ENCODE measurements around the gene FCRL6. TPM values are rescaled to one million over a fixed set of nuclear protein-coding genes. Genes with fewer than 3 reads are reported as not detected.

The FCRL6 gene
- total RNA-seq, 1 experiment from 2014 or later: not detected

DNA sequence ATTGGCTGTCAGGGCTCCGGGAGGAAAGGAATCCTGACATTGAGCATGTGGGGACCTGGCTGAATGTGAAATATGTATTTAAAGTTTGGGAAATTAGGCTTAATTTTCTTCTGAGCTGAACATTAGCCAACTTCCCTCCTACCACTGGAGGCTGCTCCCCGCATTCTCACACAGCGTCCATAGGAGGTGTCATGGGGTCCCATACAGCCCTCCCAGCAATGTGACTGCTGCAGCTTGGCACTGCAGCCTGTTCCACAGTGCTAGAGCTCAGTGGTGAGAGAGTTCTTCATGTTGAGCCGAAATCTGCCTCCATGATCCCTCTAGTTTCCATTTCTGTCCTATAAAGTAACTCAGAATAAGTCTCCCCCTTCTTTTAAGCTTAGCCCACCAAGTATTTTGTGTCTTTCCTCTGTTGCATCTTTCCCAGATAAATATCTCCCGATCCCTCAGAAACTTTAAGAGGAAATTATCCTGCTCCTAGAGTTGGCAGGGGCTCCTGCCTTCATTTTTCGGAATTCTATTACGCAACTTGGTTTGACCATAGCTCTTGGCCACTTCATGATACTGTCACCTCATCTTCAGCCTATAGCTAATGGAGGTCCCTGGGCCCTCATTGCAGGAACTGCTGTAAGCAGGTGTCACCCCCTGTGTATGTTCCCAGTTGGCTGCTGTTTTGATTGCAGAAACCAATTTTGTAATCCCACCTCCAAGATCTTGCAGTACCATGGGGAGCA, 2.0 kb downstream of the FCRL6 start:
- no TSS peak for BruUV-seq (replicated peaks)
- intact Hi-C loops (cut with micrococcal nuclease; ENCODE audit: unreplicated experiment): no loop called here
- in situ Hi-C loops (cut with HindIII; ENCODE audit: low pct_unique_long_range_greater_than_20kb, low sequenced_read_pairs): no loop called here
- TF ChIP-seq TCF7L2 (IDR thresholded peaks at IDR 0.05; ENCODE audit: low read depth, low read length): no peak
- TF ChIP-seq SIN3A (IDR thresholded peaks at IDR 0.05; ENCODE audit: borderline replicate concordance, insufficient read depth, low read depth, low read length): no peak
- no peak for TF ChIP-seq POLR2AphosphoS5 (IDR thresholded peaks at IDR 0.05; ENCODE audit: low read depth, low read length)
- TF ChIP-seq, protein P1, sequence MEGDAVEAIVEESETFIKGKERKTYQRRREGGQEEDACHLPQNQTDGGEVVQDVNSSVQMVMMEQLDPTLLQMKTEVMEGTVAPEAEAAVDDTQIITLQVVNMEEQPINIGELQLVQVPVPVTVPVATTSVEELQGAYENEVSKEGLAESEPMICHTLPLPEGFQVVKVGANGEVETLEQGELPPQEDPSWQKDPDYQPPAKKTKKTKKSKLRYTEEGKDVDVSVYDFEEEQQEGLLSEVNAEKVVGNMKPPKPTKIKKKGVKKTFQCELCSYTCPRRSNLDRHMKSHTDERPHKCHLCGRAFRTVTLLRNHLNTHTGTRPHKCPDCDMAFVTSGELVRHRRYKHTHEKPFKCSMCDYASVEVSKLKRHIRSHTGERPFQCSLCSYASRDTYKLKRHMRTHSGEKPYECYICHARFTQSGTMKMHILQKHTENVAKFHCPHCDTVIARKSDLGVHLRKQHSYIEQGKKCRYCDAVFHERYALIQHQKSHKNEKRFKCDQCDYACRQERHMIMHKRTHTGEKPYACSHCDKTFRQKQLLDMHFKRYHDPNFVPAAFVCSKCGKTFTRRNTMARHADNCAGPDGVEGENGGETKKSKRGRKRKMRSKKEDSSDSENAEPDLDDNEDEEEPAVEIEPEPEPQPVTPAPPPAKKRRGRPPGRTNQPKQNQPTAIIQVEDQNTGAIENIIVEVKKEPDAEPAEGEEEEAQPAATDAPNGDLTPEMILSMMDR (IDR thresholded peaks at IDR 0.05): no peak
- TF ChIP-seq, protein P2, sequence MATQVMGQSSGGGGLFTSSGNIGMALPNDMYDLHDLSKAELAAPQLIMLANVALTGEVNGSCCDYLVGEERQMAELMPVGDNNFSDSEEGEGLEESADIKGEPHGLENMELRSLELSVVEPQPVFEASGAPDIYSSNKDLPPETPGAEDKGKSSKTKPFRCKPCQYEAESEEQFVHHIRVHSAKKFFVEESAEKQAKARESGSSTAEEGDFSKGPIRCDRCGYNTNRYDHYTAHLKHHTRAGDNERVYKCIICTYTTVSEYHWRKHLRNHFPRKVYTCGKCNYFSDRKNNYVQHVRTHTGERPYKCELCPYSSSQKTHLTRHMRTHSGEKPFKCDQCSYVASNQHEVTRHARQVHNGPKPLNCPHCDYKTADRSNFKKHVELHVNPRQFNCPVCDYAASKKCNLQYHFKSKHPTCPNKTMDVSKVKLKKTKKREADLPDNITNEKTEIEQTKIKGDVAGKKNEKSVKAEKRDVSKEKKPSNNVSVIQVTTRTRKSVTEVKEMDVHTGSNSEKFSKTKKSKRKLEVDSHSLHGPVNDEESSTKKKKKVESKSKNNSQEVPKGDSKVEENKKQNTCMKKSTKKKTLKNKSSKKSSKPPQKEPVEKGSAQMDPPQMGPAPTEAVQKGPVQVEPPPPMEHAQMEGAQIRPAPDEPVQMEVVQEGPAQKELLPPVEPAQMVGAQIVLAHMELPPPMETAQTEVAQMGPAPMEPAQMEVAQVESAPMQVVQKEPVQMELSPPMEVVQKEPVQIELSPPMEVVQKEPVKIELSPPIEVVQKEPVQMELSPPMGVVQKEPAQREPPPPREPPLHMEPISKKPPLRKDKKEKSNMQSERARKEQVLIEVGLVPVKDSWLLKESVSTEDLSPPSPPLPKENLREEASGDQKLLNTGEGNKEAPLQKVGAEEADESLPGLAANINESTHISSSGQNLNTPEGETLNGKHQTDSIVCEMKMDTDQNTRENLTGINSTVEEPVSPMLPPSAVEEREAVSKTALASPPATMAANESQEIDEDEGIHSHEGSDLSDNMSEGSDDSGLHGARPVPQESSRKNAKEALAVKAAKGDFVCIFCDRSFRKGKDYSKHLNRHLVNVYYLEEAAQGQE (IDR thresholded peaks at IDR 0.05; ENCODE audit: insufficient read depth in 1 of 2, low read depth in 2 of 2, low read length in 1 of 2): no peak
- H3K36me3 ChIP-seq (ENCODE audit: control insufficient read depth, insufficient read depth, low read length): no peaks in the 10 kb centered on the region
- ATAC-seq (no peak), DNase-seq (ENCODE audit: low read depth, low spot score) (no peak)
- H3K27me3 ChIP-seq (ENCODE audit: control insufficient read depth, insufficient read depth, low read length): peaks cover 16% of the 10 kb centered on the region
- no peaks in the 10 kb centered on the region for H3K4me1 ChIP-seq (ENCODE audit: control insufficient read depth, insufficient read depth, low read length)
- no peaks in the 10 kb centered on the region for H3K9me3 ChIP-seq (ENCODE audit: control insufficient read depth, insufficient read depth, low read depth, low read length)
- ChIA-PET POLR2A (no interaction called here), CTCF (interaction anchor here (0.6 kb wide), 1 partner anchor 9 kb away, joined by 3 read pairs; no protein-coding TSS in a partner anchor)
- no peak overlapping the region for H3K4me3 ChIP-seq (ENCODE audit: low read depth in 2 of 2, low read length in 2 of 2)
- H3K27ac ChIP-seq (ENCODE audit: low read length): no peak overlapping the region

DNA sequence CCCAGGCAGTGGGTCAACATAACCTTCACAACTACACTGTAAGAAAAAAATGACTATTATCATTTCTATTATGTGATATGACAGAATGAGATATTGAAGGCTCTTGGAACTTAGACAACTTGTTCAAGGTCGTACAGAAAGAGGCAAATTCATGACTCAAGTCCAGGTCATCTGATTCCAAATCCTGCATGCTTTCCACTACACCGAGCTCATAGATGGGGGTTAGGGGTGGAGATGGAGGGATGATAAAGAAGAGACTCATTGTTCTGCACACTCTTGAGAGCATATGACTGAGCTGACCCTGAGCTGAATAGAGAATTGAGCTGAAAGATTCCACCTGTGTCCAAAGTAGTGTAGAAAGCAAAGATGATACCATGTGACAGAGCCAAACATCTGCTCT, 2.8 kb downstream of the FCRL6 start:
- H3K9me3 ChIP-seq (ENCODE audit: control insufficient read depth, insufficient read depth, low read depth, low read length): no peaks in the 10 kb centered on the region
- no TSS peak for BruUV-seq (replicated peaks)
- no peaks in the 10 kb centered on the region for H3K36me3 ChIP-seq (ENCODE audit: control insufficient read depth, insufficient read depth, low read length)
- POLR2A ChIA-PET: no interaction called here
- ATAC-seq: no peak
- CTCF ChIA-PET: interaction anchor here (0.6 kb wide), 1 partner anchor 9 kb away, joined by 3 read pairs; no protein-coding TSS in a partner anchor
- intact Hi-C loops (cut with micrococcal nuclease; ENCODE audit: unreplicated experiment): no loop called here
- H3K4me1 ChIP-seq (ENCODE audit: control insufficient read depth, insufficient read depth, low read length): no peaks in the 10 kb centered on the region
- TF ChIP-seq, protein P2 (IDR thresholded peaks at IDR 0.05; ENCODE audit: insufficient read depth in 1 of 2, low read depth in 2 of 2, low read length in 1 of 2): no peak
- TF ChIP-seq TCF7L2 (IDR thresholded peaks at IDR 0.05; ENCODE audit: low read depth, low read length): no peak
- no peak for TF ChIP-seq POLR2AphosphoS5 (IDR thresholded peaks at IDR 0.05; ENCODE audit: low read depth, low read length)
- TF ChIP-seq, protein P1 (IDR thresholded peaks at IDR 0.05): no peak
- no peak for TF ChIP-seq SIN3A (IDR thresholded peaks at IDR 0.05; ENCODE audit: borderline replicate concordance, insufficient read depth, low read depth, low read length)
- no peak overlapping the region for H3K27ac ChIP-seq (ENCODE audit: low read length)
- no peak overlapping the region for H3K4me3 ChIP-seq (ENCODE audit: low read depth in 2 of 2, low read length in 2 of 2)
- DNase-seq (ENCODE audit: low read depth, low spot score): no peak
- in situ Hi-C loops (cut with HindIII; ENCODE audit: low pct_unique_long_range_greater_than_20kb, low sequenced_read_pairs): no loop called here
- peaks cover 16% of the 10 kb centered on the region for H3K27me3 ChIP-seq (ENCODE audit: control insufficient read depth, insufficient read depth, low read length)
